GM19351 (cell line): ENCODE results near the gene CRPPA.
A peak's percentile ranks its signal among the peaks of the same experiment; 100 is the strongest.
"Not testable (repeated sequence)": the region's sequence is repeated elsewhere in the genome, so short reads cannot be mapped to it uniquely, and the experiment has no call there.

Experiments used
- ATAC-seq: cut with Tn5 transposase; IDR thresholded peaks from one replicate; pipeline ENCODE4 v1.9.1; 2021; ENCODE audit warnings: mild to moderate bottlenecking, moderate library complexity; ENCODE audit not compliant: unreplicated experiment

Gene CRPPA

GRCh38 chr7:16421333-16422102 lies at the start of gene CRPPA:
TSS of gene CRPPA (minus strand) at chr7:16421538. CDS start at chr7:16421322, 216 bp downstream.
- ATAC-seq, result peak; percentile 38

- no peak for ATAC-seq
Observed at GRCh38 chr7:16465469-16466361, 44.4 kb upstream of the CRPPA start, which contains the start of gene SOSTDC1. TSS of gene SOSTDC1 (minus strand) at chr7:16465738. CDS start at chr7:16465668, 70 bp downstream.

DNA sequence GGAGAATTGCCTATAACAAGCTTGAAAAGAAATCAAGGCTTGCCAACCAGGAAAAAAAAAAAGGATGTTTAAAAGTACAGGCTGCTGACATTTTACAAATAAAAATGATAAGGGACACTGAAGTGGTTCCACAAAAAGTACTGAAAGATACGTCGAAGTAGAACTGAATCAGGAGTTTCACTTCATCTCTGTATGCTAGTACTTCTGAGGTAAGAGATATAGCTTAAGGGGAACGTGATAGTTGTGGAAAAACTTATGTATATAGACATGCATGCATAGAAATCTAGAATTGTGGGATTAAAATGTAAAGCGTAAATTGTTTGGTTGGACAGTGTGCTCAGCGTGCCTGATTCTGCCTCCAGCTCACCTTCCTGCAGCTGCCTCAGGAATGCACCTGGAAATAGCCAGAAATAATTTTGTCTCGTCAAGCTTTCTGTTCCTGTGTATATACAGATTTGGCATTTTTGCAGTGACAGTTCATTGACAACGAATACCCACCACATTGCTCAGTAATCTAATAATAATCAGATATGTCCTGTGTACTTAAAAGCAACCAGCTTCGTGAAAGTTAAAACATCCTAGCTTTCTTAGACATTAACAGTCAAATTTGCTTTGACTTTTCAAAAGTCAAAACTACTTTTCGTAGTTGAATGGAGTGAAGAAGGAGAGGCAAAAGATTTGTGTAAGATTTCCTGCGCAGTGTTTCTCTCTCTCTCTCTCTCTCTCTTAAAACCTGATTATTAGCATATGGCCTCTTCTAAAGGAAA lies 42.8 kb upstream of the CRPPA start:
- ATAC-seq, result no peak

- no peak for ATAC-seq
Observed at GRCh38 chr7:16463520-16463919, 42.2 kb upstream of the CRPPA start.

GRCh38 chr7:16462431-16462889 lies 41.1 kb upstream of the CRPPA start:
- no peak for ATAC-seq

DNA sequence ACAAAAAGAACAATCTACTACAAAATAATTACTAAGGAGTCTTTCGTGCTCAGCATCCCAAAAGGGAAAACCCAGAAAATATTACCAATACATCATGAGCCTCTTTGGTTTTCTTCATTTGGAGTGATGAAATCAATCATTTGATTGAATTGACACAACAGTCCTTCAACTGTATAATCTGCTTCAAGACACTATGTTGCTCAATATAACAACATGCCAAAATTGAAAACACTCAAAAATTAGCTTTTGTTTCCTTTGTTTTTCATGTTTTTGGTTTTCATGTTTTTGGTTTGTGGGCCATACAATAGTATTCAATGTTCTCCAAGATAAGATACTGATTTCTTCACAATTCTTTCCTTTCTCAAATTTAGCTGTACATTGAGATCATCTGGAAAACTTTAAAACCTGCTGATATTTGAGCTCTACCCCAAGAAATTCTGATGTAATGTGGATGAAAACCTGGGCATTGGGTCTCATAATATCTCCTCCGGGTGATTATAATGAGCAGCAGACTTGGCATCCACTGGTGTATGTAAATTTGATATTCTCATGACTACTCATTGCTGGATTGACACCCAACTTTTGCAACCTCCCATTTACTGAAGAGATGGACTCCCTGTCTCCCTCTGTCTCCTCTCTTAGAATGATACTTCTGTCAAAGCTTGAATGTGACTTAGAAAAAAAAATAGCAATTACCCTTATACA lies 39.6 kb upstream of the CRPPA start:
- no peak for ATAC-seq

- ATAC-seq, result not testable (repeated sequence)
Observed at GRCh38 chr7:16456303-16456702, 35.0 kb upstream of the CRPPA start.

- ATAC-seq, result no peak
Observed at GRCh38 chr7:16455591-16455990, 34.3 kb upstream of the CRPPA start.

DNA sequence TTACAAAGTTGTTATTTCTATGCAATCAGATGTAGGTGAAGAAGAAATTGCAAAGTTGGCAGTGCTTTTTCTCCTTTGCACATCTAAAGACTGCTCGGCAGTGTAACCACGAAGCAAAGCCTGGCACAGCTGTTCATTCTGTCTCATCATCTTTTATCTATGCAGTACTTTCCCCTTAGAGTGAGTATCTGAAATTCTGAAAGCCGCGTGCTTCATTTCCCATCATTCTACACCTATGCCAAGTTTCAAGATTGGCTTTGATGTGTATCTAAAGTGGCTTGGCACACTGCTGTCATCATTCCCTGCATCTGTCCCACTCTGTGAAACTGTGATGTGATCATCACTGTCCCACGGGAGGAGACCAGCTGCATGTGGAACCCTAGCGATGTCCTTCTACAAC lies 29.0 kb upstream of the CRPPA start:
- ATAC-seq, result no peak

DNA sequence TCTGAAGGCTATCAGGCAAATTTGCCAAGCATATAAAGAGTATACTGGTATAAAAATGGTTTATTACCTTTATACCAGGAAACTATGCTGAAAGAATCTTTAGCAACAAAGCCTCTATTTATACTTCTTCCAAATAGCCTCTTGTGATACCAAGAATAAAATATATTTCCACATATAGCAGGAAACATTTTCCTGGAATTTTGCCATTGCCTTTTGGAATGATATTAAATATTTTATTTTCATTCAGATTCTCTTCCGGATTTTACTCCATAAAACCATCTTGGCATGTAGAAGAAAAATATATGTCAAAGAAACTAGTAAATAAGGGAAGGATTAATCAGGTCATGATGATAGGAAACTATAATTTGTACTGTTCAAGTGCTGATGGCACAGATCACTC lies 26.5 kb upstream of the CRPPA start:
- ATAC-seq, result no peak

DNA sequence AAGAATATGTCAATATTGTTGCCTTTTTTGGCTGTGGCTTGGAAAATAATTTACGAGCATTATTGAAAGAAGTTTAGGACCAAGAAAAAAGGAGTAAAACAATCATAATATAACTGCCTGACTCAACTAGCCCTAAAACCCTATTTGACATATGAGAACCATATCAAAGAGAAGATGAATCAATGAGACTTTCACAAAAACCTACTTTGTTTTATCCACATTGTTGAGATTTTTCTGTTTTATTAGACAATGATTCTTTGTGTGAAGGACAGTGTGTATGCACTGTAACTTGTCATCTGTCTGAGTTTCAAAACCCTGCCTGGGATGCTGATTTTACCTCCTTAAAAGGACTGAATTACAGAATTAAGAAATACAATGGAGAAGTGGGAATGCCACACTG lies 25.2 kb upstream of the CRPPA start:
- no peak for ATAC-seq

GRCh38 chr7:16443871-16444270 lies 22.5 kb upstream of the CRPPA start:
- ATAC-seq, result not testable (repeated sequence)

DNA sequence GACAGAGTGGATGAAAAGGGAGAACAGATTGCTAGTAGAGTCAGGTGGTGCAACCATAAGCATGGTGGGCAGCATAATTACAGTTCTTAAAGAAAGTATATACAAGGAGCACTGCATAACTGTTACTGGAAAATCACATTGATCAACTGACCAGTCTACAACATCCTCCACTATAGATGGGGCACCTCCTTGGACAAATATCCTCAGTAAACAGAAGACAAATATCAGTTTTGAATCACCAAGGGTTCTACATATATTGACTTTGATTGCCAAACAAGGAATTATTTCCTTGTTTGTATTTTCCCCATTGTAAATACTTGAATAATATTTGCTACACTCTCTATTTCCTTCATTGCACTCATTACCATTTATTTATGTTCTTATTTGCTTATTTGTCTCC lies 17.6 kb upstream of the CRPPA start:
- ATAC-seq, result no peak

- ATAC-seq, result no peak
Observed at GRCh38 chr7:16436306-16436705, 15.0 kb upstream of the CRPPA start.

GRCh38 chr7:16433568-16434122 lies 12.3 kb upstream of the CRPPA start:
- no peak for ATAC-seq

GRCh38 chr7:16432425-16432731 lies 11.0 kb upstream of the CRPPA start:
- no peak for ATAC-seq

DNA sequence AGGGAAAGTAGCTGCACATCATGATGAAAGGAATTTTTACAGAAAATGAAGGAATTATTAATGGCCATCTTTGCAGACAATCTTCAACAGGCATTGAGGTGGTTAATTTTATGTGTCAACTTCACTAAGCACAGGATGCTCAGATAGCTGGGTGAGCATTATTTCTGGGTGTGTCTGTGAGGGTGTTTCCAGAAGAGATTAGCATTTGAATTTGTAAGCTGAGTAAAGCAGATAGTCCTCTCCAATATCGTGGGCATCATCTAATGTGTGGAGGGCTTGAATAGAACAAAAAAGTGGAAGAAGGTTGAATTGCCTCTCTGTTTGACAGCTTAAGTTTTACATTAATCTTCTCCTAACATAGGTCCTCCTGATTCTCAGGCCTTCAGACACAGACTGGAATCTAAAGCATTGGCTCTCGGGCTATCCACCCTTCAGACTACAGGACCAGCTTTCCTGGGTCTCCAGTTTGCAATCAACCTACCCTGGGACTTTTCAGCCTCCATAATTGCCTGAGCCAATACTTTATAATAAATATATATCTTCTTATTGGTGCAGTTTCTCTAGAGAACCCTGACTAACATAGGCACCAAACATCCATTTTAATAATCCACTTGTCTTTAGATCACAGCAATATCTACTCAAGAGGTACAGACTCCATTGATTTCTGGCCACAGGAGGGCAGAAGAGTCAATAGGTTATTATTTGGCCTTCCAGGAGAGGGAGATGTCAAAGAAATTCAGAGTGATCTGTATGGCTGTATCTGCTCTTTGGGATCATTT lies 10.5 kb upstream of the CRPPA start:
- ATAC-seq, result peak; percentile 90

- ATAC-seq, result no peak
Observed at GRCh38 chr7:16430133-16430532, 8.8 kb upstream of the CRPPA start.

- ATAC-seq, result no peak
Observed at GRCh38 chr7:16428672-16429071, 7.3 kb upstream of the CRPPA start.

DNA sequence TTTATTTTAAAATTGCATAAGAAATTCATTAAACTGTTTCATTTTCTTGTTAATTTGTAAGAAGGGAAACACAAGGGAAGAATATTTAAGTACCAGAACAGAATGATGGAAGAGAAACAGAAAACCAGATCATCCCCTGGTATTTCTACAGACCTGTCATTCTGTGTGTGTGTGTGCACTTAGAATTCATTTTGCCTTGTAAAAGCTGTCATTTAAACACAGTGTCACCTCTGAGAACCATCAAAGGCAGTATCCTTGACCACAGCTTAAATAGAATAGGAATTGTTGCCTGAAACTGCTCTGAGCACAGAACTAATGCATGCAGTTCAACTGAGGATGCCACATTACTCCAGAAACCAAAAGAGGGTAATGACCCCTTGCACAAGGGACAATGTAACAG lies 6.8 kb upstream of the CRPPA start:
- ATAC-seq, result no peak
